Choroid plexus epithelial cell (primary cell): ENCODE measurements around the gene FOXP3.

ENCODE experiments used
- DNase-seq: peaks from one replicate; pipeline ENCODE4 v3.0.0-alpha.2; 2010; ENCODE audit warnings: low read depth
- H3K4me3 ChIP-seq: 2 replicates; pipeline ENCODE4 v1.5.1; 2011; ENCODE audit warnings: low read depth, mild to moderate bottlenecking, control low read depth, low read length, moderate library complexity
- TF ChIP-seq, protein P1 (sequence below): conservative IDR thresholded peaks from 2 replicates; pipeline ENCODE4 v1.5.1; 2011; ENCODE audit warnings: low read depth, mild to moderate bottlenecking, control low read depth, inconsistent platforms, low read length, moderate library complexity

Gene FOXP3

DNA sequence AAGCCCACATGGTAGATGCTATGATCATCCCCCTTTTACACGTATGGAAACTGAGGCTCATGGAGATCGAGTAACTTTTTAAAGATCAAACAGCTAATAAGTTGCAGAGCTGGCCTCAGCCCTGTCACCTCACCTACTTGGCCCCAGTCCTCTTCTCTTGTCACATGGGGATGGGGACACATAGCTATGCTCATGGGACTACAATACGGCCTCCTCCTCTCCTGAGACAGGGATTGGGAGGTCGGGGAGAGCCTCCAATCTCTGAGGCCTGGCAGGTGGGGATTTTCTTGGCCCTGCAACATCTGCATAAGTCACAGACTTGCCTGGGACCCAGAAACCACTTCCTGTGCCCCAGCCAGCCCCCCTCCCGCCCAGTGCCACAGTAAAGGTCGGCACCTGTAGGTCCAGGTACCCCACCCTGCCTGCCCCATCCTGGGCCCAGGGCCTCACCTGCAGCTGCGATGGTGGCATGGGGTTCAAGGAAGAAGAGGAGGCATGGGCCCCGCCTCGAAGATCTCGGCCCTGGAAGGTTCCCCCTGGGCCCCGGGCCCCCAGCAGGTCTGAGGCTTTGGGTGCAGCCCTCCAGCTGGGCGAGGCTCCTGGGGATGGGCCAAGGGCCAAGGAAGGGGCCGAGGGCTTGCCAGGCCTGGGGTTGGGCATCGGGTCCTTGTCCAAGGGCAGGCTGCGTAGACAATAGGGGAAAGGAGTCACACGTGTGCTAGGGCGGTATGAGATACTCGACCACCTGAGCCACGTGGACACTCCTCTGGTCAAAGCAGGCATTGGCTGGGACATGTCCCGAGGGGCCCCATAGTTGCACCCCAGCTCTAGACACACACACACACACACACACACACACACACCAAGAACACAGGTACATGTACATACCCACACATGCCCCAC is 6.4 kb downstream of the FOXP3 start:
- no peak for DNase-seq
- H3K4me3 ChIP-seq = no peak overlapping the region
- TF ChIP-seq, protein P1, sequence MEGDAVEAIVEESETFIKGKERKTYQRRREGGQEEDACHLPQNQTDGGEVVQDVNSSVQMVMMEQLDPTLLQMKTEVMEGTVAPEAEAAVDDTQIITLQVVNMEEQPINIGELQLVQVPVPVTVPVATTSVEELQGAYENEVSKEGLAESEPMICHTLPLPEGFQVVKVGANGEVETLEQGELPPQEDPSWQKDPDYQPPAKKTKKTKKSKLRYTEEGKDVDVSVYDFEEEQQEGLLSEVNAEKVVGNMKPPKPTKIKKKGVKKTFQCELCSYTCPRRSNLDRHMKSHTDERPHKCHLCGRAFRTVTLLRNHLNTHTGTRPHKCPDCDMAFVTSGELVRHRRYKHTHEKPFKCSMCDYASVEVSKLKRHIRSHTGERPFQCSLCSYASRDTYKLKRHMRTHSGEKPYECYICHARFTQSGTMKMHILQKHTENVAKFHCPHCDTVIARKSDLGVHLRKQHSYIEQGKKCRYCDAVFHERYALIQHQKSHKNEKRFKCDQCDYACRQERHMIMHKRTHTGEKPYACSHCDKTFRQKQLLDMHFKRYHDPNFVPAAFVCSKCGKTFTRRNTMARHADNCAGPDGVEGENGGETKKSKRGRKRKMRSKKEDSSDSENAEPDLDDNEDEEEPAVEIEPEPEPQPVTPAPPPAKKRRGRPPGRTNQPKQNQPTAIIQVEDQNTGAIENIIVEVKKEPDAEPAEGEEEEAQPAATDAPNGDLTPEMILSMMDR = no peak

DNA sequence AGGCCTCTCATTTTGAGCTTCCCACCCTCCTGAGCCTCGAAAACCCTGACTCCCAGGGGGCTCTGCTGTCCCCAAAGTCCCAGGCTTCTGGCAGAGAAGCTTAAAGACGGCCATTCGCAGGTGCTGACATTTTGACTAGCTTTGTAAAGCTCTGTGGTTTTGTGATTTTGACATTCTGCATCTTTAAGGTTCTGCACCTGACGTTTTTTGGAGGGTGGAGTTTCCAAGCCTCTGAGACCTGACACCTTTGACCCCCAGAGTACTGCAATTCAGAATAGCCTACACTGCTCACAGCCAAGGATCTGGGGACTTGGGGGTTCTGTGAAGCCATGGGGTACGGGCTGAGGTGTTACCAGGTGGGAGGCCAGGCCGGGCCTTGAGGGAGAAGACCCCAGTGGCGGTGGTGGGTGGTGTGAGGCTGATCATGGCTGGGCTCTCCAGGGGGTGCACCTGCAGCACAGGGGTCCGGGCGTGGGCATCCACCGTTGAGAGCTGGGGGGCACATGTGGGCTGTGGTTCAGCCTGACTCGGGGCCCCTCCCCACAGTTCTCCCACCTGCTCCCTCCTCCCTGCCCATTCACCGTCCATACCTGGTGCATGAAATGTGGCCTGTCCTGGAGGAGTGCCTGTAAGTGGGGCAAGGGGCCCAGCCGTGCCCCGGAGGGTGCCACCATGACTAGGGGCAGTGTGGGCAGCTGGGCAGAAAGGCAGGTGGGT is 7.3 kb downstream of the FOXP3 start:
- no peak overlapping the region for H3K4me3 ChIP-seq
- TF ChIP-seq, protein P1 = no peak
- DNase-seq = no peak

DNA sequence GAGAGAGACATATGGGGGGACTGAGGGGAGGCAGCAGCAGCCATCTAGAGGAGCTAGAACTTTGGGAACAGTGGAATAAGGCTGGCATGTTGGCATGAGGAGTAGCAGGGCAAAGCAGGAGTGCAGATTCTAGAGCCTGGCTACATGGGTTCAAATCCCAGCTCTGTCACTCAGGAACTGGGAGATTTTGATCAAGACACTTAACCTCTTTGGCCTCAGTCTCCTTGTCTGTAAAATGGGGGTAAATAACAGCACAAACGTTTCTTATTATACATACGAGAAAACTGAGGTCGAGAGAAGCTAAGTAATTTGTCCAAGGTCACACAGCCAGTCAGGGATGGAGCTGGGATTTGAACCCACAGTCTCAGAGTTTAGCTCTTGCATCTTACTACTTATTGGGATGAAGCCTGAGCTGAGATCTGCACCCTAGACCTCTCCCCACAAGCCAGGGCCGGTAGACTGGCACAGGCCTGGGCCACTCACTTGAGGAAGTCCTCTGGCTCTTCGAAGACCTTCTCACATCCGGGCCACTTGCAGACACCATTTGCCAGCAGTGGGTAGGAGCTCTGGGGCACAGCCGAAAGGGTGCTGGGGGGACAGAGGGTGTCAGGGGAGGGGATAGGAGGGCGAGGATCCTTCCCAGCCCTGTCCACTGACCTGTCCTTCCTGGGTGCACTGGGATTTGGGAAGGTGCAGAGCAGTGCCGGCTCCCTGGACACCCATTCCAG is 8.1 kb downstream of the FOXP3 start:
- TF ChIP-seq, protein P1 = no peak
- H3K4me3 ChIP-seq = no peak overlapping the region
- DNase-seq = no peak

DNA sequence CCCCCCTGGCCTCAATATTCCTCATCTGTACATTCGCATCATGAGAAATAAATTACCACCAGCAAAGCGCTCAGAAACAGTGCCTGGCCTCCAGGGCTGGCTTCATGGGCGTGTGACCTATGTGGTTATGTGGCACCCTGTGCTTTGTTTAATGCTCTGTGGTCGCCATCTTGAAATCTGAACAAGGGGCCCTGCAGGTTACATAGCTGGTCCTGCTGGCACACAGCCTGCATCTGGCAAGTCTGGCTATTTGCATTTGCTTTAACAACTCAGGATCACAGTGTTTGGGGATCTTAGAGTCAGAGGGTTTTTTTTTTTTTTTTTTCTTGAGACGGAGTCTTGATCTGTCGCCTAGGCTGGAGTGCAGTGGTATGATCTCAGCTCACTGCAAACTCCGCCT is 9.9 kb downstream of the FOXP3 start:
- no peak for DNase-seq
- TF ChIP-seq, protein P1 = no peak
- no peak overlapping the region for H3K4me3 ChIP-seq

DNA sequence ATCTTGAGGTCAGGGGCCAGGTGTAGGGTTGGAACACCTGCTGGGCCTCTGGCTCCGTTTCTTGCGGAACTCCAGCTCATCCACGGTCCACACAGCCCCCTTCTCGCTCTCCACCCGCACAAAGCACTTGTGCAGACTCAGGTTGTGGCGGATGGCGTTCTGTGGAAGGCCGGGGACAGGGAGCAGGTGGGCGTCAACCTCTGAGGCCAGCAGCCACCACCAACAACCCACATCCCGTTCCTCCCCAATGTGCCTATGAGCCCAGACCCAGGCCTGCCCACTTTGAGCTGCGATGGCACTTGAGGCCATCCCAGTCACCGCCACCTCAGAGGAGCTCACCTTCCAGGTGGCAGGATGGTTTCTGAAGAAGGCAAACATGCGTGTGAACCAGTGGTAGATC is 13.2 kb downstream of the FOXP3 start:
- TF ChIP-seq, protein P1 = no peak
- H3K4me3 ChIP-seq = no peak overlapping the region

DNA sequence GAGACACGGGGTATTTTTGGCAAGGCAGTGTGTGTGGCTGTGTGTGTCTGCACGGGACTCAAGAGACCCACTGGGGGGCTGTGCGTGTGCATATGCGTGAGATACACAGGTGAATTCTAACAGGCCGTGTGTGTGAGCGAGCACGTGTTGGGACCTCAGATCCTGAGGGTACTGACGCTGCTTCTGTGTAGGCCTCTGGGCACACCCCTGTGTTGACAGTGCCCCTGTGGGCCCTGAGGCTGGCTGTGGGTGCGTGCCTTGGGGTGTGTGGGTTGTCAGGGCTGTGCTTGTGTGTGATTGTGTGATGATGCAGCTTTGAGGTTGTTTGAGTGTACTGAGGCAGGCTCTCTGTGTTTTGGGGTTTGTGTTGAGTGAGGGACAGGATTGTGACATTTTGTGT is 13.9 kb downstream of the FOXP3 start:
- TF ChIP-seq, protein P1 = no peak
- no peak for DNase-seq
- H3K4me3 ChIP-seq = no peak overlapping the region

More for the DNA sequence above, 13.2 kb downstream of the FOXP3 start:
- DNase-seq = no peak
